SIG-M5 (cell line): ENCODE data around the gene RGS19.
A peak's percentile ranks its signal among the peaks of the same experiment; 100 is the strongest.

Experiments used
- DNase-seq: peaks from one replicate; lab custom pipeline; 2025; lab: John Stamatoyannopoulos, UW

The RGS19 gene

DNA sequence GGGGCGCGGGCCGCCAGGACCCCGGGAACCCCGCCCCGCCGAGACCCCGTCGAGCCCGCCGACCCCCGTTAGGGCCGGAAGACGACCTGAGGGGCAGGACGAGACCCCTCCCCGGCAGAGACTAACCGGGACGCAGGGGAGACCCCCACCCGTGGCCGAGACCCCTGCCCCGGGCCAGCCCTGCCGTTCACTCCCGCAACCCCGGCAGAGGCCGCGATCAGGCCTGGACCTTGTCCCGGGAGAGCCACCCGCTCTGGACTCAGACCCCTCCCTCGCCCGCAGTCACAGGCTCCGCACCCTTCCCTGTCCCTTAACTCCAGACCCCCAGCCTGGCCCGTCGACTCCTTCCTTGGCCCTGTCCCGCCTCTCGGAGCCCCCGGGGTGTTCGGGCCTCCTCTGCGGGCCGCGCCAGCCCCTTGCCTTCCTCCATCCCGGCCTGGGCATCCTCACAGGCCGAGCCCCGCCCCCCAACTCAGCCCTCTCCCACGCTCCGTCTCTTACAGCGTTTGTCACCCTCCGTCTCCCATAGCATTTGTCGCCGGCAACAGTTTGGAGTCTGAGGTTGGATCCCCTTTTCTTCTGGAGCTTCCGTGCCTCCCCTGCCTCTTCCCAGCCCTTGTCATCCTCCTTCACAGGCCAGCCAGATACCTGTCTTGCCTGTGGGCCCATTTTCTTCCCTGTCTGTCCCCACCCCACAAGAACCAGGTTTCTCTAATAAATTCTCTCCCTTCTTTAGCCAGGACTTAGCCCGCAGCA is 15.8 kb downstream of the RGS19 start:
- no peak for DNase-seq

DNA sequence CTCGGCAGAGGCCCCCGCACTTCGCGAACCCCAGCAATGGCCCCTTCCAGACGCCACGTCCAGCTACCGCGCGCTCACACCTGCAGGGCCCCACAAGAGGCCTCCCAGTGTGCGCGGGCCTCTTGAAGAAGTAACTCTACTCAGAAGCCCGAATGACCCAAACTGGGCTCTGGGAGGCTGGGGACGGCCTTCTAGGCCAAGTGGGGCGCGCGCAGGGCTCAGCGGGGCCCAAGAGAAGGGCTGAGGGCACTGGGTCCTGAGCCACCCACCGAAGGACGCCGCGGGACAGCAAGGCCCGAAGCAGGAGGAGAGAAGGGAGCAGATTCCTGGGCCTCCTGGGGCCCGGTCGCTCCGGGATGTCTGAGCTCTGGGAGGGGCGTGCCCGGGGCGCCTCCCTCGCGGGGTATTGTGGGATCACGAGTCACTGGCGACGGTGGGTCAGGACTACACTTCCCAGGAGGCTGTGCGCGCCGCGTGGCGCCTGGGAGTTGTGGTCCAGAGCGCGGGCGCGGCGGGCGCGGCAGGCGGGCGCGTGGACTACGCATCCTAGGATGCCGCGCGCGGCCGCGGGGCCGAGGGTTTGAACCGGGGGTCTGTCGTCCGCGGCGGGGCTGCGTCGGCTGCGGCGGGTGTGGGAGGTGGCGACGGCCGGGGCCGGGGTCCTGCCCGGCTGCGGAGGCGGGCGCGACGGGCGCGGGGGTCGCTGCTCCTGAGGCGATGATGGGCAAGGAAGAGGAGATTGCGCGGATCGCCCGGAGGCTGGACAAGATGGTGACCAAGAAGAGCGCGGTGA is 16.5 kb downstream of the RGS19 start, which contains the start of gene TCEA2:
TCEA2 (plus strand) TSS at position 603 of the 793 bp plus-strand sequence; CDS start at position 718, 115 bp downstream.
- peak; percentile 62 for DNase-seq

DNA sequence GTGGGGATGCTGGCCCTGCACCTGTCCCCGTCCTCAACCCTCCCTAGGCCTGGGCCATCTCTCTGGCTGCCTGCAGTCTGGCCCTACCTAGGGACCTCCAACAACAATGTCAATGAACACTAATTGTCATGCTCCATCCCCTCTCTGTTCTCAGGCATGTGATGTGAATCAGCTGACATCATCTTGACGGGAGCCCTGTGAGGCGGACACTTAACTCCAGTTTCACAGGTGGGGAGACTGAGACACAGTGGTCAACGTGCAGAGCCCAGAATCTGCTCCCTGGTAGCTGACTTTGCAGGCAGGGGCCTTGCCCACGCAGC is 17.1 kb downstream of the RGS19 start:
- DNase-seq, result no peak

DNA sequence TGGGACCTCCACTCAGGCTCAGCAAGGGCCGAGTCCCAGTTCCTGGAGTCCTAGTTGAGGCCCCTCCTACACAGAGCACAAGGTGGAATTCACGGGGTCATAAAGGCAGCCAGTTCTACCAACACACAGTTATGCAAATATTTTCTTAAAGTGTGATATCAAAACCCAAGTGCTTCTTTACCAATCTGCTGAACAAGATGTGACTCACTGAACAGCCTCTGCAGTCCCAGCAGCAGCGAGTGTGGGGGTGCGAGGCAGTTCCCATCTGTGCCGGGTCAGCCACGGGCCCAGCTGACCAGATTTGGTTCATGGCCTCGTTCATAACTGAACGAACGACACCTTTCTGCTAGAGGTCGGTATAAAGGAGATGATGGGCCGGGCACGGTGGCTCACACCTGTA is 20.8 kb downstream of the RGS19 start:
- no peak for DNase-seq

DNA sequence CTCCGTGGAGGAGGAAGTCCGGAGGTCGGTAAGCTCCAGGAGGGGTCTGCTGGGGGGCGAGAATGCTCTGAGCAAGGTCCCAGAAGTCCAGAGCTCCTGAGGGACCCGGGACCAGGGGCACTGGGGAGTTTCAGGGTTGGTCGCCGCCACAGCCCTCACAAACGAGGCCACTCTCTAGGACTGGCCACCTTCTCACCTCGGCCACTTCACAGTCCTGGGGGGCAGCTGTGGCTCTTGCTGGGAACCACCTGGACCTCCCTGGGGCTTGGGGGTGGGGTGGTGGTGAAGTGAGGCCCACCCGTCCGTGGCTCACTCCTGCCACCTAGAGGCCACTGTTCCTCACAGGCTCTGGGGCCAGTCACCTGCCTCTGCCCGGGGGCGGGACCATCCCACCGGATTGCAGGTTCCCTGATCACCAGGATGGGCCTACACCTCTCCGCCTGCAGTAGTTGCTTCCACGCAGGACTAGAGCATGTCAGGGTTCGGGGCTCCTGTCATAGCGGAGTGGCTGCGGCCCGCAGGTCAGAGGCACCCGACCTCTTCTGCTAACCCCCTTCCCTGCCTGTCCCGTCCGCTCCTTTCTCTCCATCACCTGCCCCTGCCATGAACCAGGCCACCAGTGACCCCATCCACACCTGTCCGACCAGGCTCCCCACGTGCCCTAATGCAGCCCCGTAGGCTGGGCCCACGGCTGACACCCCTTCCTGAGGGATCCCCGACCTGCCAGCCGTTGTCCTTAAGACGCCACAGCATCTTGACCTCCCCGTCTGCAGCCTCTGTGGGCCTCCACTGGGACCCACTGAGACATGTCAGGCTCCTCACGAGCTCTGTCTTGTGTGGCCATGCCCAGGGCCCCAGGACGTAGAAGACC is 21.5 kb downstream of the RGS19 start:
- DNase-seq, result no peak

DNA sequence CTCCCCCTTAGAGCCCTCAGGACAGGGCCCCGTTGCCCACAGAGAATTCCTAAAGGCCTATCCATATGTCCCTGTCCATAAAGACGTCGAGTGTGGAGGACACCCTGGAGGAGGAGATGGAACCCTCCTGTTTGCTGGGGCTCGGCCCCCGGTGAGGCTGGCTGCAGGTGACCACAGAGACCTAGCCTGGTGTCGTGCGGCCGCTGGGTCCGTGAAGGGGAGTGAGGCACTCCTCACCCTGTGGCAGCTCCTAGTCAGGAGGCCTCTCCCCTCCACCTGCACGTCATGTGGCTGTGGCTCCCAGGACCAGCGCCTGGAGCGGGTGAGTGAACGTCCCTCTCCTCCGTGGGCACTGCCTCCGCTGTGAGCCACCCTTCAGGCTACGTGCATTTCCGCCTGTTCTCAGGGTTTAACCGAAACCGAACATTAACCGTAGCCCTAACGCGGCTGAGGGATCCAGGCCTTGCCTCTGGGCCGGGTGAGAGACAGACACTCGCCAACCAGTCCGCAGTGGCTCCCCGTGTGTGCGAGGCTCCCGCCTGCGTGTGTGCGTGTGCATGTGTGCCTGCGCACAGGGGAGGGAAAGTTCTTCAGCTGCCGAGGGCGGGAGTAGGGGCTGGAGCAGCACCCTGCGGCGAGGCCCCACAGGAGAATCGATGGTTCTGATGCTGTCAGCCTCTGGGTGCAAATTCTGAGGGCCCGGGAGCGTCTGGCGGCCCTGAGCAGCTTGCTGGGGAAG is 22.3 kb downstream of the RGS19 start:
- no peak for DNase-seq

DNA sequence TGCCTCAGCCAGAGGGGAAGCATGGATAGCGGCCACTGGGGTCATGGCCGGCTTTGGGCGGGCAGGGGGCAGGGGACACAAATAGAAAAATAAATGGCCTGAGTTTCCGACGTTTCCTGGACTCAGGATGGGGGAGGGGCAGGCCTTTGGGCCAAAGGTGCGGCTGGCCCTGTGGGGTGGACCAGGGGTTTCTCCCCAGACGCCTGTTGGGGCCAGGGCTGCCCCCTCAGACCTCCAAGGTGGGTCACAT is 22.8 kb downstream of the RGS19 start:
- DNase-seq, result no peak

DNA sequence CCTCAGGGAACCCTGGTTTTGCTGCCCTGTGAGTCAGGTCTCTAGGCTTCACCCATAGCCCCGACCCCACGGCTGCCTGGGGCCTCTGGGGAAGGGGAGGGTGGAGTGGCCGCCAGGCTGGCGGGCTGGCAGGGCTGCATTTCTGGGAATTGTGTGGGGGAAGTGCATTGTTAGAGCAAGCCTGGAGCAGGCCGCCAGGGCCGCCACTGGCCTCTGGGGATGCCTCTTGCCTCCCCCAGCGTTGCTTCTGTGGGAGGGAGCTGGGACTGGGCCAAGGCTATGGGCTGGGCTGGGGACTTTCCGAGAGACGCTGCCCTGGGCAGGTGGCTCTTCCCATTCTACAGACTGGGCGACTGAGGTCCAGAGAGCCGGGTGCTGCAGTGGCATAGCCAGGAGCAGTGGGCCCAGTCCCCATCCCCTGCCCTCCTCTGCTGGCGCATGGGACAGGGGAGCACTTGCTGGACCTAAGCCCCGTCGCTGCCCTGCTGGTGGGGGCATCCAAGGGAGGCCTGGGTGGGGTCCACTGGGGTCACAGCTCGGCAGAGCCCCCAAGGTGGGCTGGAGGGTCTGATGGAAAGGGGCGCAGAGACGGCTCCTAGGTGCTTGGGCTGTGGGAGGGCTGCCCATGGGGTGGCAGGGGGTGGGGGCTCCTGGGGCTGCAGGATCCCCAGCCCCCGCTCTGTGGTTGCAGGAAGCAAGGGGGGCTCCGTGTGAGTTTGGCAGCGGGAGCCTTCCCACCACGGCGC is 23.3 kb downstream of the RGS19 start:
- DNase-seq, result no peak

DNA sequence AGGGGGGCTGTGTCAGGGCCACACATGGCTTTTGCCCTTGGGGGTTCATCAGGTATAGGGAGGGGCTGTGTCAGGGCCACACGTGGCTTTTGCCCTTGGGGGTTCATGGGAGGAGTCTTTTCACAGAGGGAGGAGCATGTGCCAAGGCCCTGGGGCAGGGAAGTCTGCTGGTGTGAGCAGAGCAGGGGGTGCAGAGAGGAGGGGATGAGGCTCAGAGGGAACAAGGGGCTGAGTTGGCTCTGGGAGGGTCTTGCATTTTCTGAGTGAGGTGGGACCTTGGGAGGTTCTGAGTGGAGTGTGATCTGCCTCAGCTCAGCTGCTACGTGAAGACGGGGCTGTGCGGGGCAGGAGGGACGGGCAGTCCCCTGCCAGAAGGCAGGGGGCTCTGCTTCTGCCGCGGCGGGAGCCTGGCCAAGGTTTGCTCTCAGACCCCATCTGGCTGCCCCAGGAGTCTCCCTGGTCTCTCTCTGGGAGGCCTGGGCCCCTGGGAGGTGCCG is 23.9 kb downstream of the RGS19 start:
- DNase-seq, result no peak

DNA sequence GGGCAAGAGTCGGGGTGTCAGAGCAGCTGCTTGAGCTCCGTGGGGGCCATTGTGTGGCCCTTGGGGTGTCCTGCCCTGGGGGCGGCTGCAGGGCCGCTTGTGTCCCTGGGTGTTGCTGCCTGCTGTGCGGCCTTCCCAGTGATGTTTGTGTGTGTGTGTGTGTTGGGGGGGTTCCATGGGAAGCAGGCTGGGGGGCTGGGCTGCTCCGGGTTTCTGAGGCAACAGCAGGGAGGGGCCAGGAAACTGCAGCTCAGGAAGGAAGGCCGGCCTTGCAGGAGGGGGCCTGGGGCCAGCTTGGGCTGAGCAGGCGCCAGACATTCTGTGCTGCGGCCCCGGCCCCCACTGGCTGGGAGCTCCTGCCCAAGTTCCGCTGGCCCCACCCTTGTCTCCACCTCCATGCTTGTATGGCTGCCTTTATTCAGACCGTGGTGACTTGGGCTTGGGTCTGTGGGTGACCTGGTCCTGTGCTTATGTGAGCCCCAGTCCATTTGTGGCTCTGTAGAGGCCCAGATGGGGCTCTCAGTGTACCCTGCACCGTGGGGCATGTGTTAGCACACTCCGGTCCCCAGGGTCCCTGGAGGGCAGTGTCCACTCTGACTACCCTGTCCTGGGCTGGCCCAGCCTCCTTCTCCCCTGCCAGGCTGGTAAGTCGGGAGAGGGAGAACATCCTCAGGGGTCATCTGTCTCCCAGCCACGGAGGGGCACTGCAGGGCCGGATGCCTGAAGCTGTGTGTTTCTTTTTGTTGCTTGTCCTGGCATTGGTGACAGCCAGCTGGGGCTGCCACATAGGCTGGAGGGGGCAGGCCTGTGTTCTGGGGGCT is 25.3 kb downstream of the RGS19 start:
- DNase-seq, result no peak

DNA sequence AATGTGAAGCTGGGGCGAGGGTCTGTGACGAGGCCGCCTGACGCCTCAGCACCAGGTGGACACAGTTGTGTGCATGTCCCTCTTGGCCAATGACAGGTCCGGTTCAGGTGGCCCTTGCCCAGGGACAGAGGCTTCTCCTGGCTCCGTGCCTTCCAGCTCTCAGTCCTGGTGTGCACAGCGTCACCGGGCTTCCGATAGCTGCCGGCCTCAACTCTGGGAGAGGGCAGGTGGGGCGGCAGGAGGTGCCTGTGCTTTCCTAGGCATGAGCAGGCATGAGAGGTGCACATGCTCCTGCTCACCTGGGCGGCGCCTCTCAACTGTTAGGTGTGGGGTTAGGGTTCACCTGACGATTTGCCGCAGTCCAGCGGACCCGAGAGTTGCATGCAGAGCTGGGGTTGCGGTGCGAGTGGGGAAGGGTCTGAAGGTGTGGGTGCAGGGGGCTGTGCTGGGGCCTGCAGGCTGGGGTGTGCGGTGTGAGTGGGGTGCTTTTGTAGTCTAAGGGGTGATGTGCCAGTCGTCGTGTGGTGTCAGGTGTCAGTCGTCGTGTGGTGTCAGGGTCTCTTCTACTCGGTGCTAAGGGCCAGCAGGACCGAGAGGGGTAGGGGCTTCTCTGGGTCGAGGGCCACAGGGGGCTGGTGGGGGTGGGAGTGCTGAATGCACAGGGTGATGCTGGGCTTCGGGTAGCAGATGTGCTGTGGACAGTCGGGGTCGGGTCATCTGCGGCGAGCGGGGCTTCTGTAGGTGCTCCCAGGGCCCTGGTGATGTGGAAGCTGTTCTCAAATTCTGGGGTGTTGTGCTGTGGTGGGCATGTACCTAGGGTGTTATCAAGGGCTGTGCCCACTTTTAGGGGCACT is 26.1 kb downstream of the RGS19 start:
- DNase-seq, result no peak

DNA sequence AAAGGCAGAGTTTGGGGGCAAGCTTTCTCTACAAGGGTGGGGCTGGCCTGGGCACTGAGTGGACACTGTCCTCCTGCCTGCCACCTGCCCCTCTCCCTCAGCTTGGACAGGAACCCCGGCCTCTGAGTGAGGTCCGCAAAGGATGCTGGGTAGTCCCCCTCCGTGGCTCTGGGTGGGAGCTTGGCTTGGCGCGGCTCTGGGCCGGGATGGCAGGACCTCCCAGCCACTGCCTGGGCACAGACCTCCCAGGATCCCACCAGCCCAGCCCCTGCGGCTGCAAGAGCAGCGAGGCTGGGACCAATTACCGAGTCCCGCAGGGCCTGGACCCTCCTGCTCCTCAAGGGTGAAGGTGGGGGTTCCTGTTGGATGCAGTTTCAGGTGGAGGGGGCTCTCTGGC is 27.0 kb downstream of the RGS19 start:
- no peak for DNase-seq

DNA sequence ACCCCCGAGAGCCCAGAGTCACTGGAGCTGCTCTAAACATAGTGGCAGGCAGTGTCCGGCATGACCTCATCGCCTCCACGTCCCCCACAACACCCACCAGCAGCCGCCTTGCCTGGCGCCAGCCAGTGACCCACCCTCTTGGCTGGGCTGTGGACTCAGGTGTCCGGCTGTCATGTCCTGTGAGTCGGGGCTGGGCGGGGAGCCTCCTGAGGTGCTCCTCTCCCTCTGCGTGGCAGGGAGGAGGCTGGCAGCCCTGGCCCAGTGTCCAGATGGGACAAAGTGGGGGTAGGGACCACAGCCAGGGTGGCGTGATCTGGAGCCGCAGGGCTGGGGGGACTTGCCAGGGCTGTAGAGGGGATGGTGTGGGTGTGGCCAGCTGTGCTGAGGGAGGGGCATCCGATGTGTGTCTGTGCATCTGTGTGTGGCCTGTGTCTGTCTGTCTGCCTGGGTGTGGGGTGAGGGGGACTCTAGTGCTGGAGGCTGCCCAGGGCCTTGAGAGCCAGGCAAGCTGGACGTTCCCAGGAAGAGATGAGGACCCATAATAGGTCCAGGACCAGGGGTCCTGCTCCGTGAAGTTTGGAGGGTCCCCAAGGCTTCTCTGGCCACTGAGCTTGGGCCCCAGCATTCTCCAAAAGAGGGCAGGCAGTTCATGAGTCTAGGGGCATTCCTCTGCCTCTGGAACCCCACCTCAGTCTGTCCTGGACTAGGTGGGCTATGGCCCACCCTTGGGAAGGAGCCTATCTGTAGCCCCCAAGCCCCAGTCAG is 27.6 kb downstream of the RGS19 start:
- no peak for DNase-seq

DNA sequence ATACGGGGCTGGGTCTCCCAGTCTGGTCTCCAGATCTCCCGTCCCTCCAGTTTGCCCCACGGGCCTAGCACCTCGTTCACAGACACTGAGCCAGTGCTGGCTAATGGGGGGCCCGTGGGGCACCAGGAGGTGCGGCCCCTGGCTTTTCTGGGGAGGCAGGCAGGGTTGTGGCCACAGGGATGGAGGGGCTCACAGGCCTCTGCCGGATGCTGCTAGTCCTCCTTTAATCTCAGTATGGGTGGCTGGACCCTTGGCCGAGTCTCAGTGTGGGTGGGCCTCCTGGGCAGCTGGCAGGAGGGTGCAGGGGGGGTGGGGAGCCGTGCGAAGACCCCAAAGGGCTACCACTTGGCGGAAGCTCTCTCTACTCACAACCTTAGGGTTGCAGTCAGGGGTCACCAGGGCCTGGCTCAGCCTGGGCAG is 28.3 kb downstream of the RGS19 start:
- DNase-seq, result no peak

DNA sequence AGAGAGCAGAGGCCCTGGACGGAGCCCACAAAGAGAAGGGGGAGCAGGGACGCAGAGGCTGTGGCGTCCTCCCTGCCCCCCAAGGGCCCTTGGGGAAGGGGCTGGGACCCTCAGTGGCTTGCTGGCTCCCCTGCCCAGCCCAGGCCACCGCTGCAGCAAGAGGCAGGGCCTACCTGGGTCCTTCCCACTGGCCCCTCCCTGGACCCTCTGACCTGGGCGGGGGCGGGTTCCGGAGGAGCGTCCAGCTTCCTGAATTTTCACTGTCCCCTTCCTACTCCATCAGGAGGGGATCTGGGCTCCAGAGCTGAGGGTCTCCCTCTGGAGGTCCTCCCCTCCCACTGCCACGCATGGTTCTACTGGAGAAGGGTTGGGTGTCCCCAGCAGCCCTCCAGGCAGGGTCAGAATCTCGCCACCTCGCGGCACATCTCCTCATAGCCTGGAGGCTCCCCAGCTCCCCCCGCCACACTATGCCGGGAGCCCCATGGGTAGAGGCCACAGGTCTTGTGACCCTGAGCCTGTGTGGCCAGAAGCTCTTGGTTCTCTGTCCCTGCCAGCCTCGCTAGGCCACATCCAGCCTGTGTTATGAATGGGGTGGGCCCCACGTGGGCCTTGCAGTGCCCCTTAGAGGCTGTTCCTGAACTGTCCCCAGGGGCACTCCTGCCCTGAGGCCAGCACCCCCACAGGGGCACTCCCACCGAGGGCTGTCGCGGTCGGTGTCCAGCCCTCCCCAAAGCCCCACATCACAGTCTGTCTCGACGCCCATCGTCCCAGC is 28.9 kb downstream of the RGS19 start:
- DNase-seq, result no peak

DNA sequence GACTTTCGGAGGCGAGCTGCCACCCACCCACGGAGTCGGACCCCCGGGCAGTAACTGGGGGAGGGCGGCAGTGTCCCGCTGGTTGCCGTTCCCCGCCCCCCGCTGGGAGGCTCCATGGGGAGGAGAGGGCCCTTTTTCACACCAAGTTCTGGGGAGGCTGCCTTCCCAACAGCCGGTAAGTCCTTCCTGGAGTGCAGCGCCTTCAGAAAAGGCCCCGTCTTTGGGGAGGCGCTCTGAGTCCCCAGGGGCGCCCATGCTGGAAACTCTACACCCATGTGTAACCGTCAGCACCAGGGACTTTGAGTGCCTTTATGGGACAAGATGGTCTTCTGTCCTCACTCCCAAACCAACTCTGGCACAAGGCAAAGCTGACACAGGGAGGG is 29.4 kb downstream of the RGS19 start:
- no peak for DNase-seq

DNA sequence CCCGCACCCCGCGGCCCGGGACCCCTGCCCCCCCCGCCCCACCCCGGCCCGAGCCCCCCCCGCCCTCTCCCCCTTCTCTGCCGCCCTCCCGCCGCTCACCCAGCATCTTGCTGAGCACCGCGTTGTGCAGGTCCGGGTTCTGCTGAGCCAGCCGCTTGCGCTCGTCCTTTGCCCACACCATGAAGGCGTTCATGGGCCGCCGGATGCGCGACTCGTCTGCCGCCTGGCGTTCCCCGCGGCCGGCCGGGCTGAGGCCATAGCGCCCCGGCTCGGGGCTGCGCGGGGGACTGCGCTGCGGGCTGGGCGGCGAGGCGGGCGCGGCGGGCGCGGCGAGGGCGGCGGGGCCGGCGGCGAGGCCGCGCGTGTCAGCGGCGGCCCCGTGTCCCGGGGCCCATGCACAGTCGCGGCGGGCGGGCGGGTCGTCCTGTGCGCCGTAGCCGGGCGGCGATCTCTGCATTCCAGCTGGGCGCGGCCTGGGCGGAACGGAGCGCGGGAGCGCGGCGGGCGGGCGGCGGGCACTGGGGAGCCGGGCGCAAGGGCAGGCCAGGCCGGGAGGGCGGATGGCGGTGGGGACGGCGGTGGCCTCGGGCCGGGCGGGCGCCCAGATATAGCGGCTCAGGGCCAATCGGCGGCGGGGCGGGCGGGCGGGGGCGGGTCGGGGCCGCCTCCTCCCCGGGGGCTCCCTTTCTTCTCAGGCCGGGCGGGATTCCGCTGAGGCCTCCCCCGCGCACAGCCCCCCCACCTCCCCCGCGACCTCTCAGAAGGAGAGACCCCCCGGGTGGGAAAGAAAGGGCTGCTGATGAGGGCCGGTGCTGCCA is 30.0 kb downstream of the RGS19 start, which contains the start of gene SOX18:
SOX18 (minus strand) TSS at position 580 of the 818 bp plus-strand sequence; CDS start at position 457, 123 bp downstream.
- DNase-seq, result no peak
